ENCODE results near the gene SPINK6.

SPINK6 gene

GRCh38 chr5:148202531-148203203, at the start of gene SPINK6:
TSS of gene SPINK6 (plus strand) at chr5:148203042. CDS start at chr5:148203097, 55 bp downstream.
- DNase-seq (ENCODE audit: low read depth) = no peak

GRCh38 chr5:148156609-148157008, 46.2 kb upstream of the SPINK6 start:
- DNase-seq (ENCODE audit: low read depth) = no peak

- DNase-seq (ENCODE audit: low read depth) = no peak
These were observed 40.8 kb upstream of the SPINK6 start for GRCh38 chr5:148162038-148162437.

- DNase-seq (ENCODE audit: low read depth) = no peak
These were observed 39.5 kb upstream of the SPINK6 start for GRCh38 chr5:148163345-148163744.

- no peak for DNase-seq (ENCODE audit: low read depth)
These were observed 36.1 kb upstream of the SPINK6 start for GRCh38 chr5:148166550-148167283.

- DNase-seq (ENCODE audit: low read depth) = no peak
These were observed 34.6 kb upstream of the SPINK6 start, which contains the start of gene SPINK14 for GRCh38 chr5:148168246-148168645. TSS of gene SPINK14 (plus strand) at chr5:148168546. CDS start at chr5:148169733, 1,187 bp downstream.

GRCh38 chr5:148172377-148172776, 30.5 kb upstream of the SPINK6 start:
- DNase-seq (ENCODE audit: low read depth) = no peak

GRCh38 chr5:148176480-148176879, 26.4 kb upstream of the SPINK6 start:
- DNase-seq (ENCODE audit: low read depth) = no peak

- no peak for DNase-seq (ENCODE audit: low read depth)
These were observed 25.6 kb upstream of the SPINK6 start for GRCh38 chr5:148177207-148177606.

- DNase-seq (ENCODE audit: low read depth) = no peak
These were observed 23.5 kb upstream of the SPINK6 start for GRCh38 chr5:148179234-148179824.

- no peak for DNase-seq (ENCODE audit: low read depth)
These were observed 16.4 kb upstream of the SPINK6 start for GRCh38 chr5:148186248-148187003.

GRCh38 chr5:148191010-148191409, 11.8 kb upstream of the SPINK6 start:
- DNase-seq (ENCODE audit: low read depth) = no peak

- DNase-seq (ENCODE audit: low read depth) = no peak
These were observed 9.6 kb upstream of the SPINK6 start for GRCh38 chr5:148193202-148193601.

- DNase-seq (ENCODE audit: low read depth) = no peak
These were observed 1.7 kb upstream of the SPINK6 start for GRCh38 chr5:148201151-148201550.

- DNase-seq (ENCODE audit: low read depth) = no peak
These were observed 2.4 kb downstream of the SPINK6 start for GRCh38 chr5:148205044-148205806.

GRCh38 chr5:148205865-148206264, 3.0 kb downstream of the SPINK6 start:
- no peak for DNase-seq (ENCODE audit: low read depth)

- DNase-seq (ENCODE audit: low read depth) = no peak
These were observed 3.8 kb downstream of the SPINK6 start for GRCh38 chr5:148206620-148207019.

GRCh38 chr5:148208226-148208625, 5.4 kb downstream of the SPINK6 start:
- no peak for DNase-seq (ENCODE audit: low read depth)

GRCh38 chr5:148209151-148209770, 6.4 kb downstream of the SPINK6 start:
- DNase-seq (ENCODE audit: low read depth) = no peak

- no peak for DNase-seq (ENCODE audit: low read depth)
These were observed 11.9 kb downstream of the SPINK6 start for GRCh38 chr5:148214665-148215185.

- DNase-seq (ENCODE audit: low read depth) = no peak
These were observed 18.7 kb downstream of the SPINK6 start for GRCh38 chr5:148221508-148221907.
